Esophagus squamous epithelium (tissue), 5 donors: ENCODE measurements around the gene KCNK4. TPM values are rescaled to one million over a fixed set of nuclear protein-coding genes. Genes with fewer than 3 reads are reported as not detected.
A peak's percentile ranks its signal among the peaks of the same experiment; 100 is the strongest.

Experiments used
- DNase-seq: peaks from one replicate; lab custom pipeline; 2025; lab: John Stamatoyannopoulos, UW
- H3K27ac ChIP-seq, 4 donors: fragments of 200-600 bp; sonication (generic); one replicate each; pipeline ENCODE4 v1.5.1; 2016 to 2019; ENCODE audit warnings: mild to moderate bottlenecking in 1 of 4
- H3K27me3 ChIP-seq, 4 donors: fragments of 200-600 bp; sonication (generic); 1 replicate in 3 of 4; 2 replicates in 1 of 4; pipeline versions ENCODE4 v1.5.1 to v1.6.0; 2017 to 2021; ENCODE audit warnings: antibody characterized with exemption in 1 of 4
- H3K36me3 ChIP-seq, 3 donors: fragments of 200-600 bp; sonication (generic); one replicate each; pipeline ENCODE4 v1.5.1; 2016 to 2019
- H3K4me1 ChIP-seq, 3 donors: fragments of 200-600 bp; sonication (generic); one replicate each; pipeline ENCODE4 v1.5.1; 2017 to 2019
- H3K4me3 ChIP-seq, 4 donors: fragments of 200-600 bp; sonication (generic); 1 replicate in 3 of 4; 2 replicates in 1 of 4; pipeline ENCODE4 v1.5.1; 2016 to 2019; ENCODE audit warnings: mild to moderate bottlenecking in 2 of 4, moderate library complexity in 1 of 4
- H3K9me3 ChIP-seq, 3 donors: fragments of 200-600 bp; sonication (generic); one replicate each; pipeline ENCODE4 v1.5.1; 2016 to 2019
- POLR2A ChIP-seq, 4 donors: fragments of 450-650 bp; IDR thresholded peaks; one replicate each; pipeline ENCODE4 v1.6.1; 2017; ENCODE audit warnings: antibody characterized with exemption in 4 of 4, mild to moderate bottlenecking in 4 of 4, moderate library complexity in 3 of 4
- WGBS, 2 donors: methylation state at CpG; one replicate each; pipeline ENCODE4 v1.1.5; 2018; 5-methylcytosine and 5-hydroxymethylcytosine counted together
- intact Hi-C: fragments of 100-400 bp; cut with DNase I; formaldehyde crosslinking; loops from one replicate; pipeline ENCODE4 v1.15.0; 2022
- total RNA-seq, 4 donors: library from RNA; depleted of rRNA; stranded (reverse); fragments of >200 nt; gene quantifications; one replicate each; pipeline ENCODE4 v1.1.0, GENCODE V29; 2016
- TF ChIP-seq, protein P1 (sequence below), 6 experiments: fragments of 450-650 bp in 4 of 6; fragments of 200-600 bp in 2 of 6; sonication (generic) in 2 of 6; IDR thresholded peaks; one replicate each; pipeline ENCODE4 v1.5.1; 2016 to 2019; ENCODE audit warnings: antibody characterized with exemption in 6 of 6, mild to moderate bottlenecking in 4 of 6, moderate library complexity in 4 of 6
- donor health status: DM: yes; HTN: yes; CAD: no.

KCNK4 gene
- total RNA-seq, 4 donors from 2014 or later, result not detected

DNA sequence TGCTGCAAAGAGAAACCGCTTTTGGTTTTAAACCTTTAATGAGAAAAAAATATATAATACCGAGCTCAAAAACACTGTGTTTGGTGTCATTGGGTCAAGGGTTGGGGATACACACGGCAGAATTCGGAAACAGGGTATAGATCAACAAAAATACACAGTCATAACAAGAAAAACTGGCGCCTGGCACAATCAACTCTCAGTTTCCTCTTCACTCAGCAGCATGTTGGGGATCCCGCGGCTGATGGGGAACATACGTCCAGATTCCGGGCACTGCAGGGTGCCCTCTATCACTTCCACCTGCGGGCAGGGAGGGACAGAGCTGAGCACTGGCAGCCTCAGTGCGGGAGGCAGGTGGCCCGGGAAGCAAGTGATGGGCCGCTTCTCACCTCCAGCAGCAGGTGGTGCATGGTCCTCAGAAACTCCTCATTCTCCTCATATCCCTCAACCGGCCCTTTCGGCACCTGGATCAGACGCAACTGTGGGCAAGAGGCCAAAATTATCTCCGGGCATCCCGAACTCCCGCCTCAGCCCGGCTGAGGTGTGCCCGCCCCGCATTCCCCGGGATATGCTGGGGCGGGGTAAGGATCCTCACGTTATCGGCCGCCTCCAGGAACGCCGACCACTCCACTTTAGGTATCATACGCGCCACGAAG lies 25.7 kb downstream of the KCNK4 start:
- Histone ChIP-seq H3K36me3 (peaks cover 7 to 47% (median 26%) of the 10 kb centered on the region in 3 donors), H3K4me3 (peak overlapping the region; percentile 60 to 91 (median 82)), H3K27me3 (no peaks in the 10 kb centered on the region), H3K4me1 (peaks cover 49 to 87% (median 56%) of the 10 kb centered on the region in 3 donors), H3K27ac (peak overlapping the region; percentile 92 to 99 (median 98)), H3K9me3 (no peaks in the 10 kb centered on the region)
- WGBS, 2 donors, result 3 to 9% methylated on average over 15 to 20 of the region's 32 CpGs
- DNase-seq, result no peak
- intact Hi-C loops, result no loop called here
- TF ChIP-seq POLR2A (IDR thresholded peaks at IDR 0.05), result no peak
- TF ChIP-seq, protein P1, sequence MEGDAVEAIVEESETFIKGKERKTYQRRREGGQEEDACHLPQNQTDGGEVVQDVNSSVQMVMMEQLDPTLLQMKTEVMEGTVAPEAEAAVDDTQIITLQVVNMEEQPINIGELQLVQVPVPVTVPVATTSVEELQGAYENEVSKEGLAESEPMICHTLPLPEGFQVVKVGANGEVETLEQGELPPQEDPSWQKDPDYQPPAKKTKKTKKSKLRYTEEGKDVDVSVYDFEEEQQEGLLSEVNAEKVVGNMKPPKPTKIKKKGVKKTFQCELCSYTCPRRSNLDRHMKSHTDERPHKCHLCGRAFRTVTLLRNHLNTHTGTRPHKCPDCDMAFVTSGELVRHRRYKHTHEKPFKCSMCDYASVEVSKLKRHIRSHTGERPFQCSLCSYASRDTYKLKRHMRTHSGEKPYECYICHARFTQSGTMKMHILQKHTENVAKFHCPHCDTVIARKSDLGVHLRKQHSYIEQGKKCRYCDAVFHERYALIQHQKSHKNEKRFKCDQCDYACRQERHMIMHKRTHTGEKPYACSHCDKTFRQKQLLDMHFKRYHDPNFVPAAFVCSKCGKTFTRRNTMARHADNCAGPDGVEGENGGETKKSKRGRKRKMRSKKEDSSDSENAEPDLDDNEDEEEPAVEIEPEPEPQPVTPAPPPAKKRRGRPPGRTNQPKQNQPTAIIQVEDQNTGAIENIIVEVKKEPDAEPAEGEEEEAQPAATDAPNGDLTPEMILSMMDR (IDR thresholded peaks at IDR 0.05), result peak in 2 of 6 experiments; percentile 20 to 44

DNA sequence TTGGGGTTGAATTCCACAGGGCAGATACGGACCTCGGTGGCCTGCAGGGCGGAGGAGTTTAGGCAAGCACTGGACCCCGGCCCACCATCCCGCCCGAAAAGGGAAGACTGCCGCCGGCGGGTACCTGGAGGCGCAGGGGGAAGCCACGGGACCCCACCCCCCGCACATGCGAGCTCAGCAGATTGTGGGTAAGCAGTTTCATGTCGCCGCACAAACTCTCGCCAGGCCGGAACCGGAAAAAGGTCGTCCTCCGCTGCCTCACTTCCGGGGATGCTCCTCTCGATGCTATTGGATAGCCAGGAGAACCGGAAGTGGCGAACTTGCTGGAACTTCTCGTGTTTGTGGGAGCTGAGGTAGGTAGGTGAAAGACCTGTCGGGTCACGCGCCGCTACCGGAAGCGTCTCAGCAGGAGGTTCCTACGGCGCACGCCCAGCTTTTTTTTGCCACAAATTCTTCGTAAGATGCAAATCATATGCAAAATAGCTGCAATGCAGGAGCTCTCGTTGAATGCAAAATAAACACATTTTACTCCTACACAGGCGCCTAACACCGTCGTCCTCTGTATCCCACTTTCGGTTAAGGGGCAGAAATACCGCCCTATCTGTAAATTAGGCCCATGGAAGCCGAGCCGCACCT lies 26.3 kb downstream of the KCNK4 start, which contains the start of gene TRMT112:
Gene TRMT112 (minus strand): TSS at position 235 of the 636 bp plus-strand sequence. CDS start 33 bp downstream, at position 202.
- Histone ChIP-seq H3K4me3 (peak within 1 kb of the TSS; percentile 60 to 91 (median 82)), H3K27ac (peak within 1 kb of the TSS; percentile 92 to 99 (median 98)), H3K27me3 (no peaks in the 10 kb centered on the region), H3K4me1 (peaks cover 49 to 87% (median 54%) of the 10 kb centered on the region in 3 donors), H3K9me3 (no peaks in the 10 kb centered on the region), H3K36me3 (peaks cover 11 to 53% (median 26%) of the 10 kb centered on the region in 3 donors)
- intact Hi-C loops, result no loop called here
- 0% methylated on average over 15 to 34 of the region's 43 CpGs for WGBS, 2 donors
- TF ChIP-seq POLR2A (IDR thresholded peaks at IDR 0.05), result peak in 2 of 4 donors; percentile 80 to 86
- TF ChIP-seq, protein P1 (IDR thresholded peaks at IDR 0.05), result no peak
- peak; percentile 91 for DNase-seq

DNA sequence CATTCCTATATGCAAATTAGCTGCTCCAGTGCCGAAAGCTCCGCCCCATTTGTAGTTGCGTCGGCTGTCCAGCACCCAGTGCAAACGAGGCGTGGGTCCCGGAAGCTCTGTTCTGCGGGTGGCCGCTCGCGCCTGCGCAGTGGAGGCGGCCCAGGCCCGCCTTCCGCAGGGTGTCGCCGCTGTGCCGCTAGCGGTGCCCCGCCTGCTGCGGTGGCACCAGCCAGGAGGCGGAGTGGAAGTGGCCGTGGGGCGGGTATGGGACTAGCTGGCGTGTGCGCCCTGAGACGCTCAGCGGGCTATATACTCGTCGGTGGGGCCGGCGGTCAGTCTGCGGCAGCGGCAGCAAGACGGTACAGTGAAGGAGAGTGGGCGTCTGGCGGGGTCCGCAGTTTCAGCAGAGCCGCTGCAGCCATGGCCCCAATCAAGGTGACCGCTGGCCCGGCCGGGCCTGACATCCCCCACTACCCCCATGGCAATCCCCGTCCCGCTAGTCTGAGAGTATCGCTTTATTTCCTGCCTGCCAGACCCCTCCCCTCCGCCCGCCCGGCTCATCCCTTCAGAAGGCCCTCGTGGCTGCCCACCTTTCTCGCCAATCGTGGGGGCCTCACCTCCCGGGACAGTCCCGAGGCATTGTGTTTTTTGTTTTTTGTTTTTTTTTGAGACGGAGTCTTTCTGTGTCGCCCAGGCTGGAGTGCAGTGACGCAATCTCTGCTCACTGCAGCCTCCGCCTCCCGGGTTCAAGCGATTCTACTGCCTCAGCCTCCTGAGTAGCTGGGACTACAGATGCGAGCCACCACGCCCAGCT lies 27.1 kb downstream of the KCNK4 start, which contains the start of gene PRDX5:
Gene PRDX5 (plus strand): TSS at position 161 of the 805 bp plus-strand sequence. CDS start 95 bp downstream, at position 256.
- H3K36me3 ChIP-seq, result peaks cover 18 to 60% (median 28%) of the 10 kb centered on the region in 3 donors
- intact Hi-C loops, result no loop called here
- H3K4me3 ChIP-seq, result peak within 1 kb of the TSS; percentile 60 to 91 (median 82)
- DNase-seq, result peak; percentile 81
- H3K27ac ChIP-seq, result peak within 1 kb of the TSS; percentile 92 to 99 (median 98)
- peaks cover 43 to 87% (median 46%) of the 10 kb centered on the region in 3 donors for H3K4me1 ChIP-seq
- 0% methylated on average over 14 to 38 of the region's 61 CpGs for WGBS, 2 donors
- no peaks in the 10 kb centered on the region for H3K27me3 ChIP-seq
- peak in 3 of 4 donors; percentile 91 to 94 (median 92) for TF ChIP-seq POLR2A (IDR thresholded peaks at IDR 0.05)
- TF ChIP-seq, protein P1 (IDR thresholded peaks at IDR 0.05), result peak; percentile 34 to 94 (median 58)
- no peaks in the 10 kb centered on the region for H3K9me3 ChIP-seq

DNA sequence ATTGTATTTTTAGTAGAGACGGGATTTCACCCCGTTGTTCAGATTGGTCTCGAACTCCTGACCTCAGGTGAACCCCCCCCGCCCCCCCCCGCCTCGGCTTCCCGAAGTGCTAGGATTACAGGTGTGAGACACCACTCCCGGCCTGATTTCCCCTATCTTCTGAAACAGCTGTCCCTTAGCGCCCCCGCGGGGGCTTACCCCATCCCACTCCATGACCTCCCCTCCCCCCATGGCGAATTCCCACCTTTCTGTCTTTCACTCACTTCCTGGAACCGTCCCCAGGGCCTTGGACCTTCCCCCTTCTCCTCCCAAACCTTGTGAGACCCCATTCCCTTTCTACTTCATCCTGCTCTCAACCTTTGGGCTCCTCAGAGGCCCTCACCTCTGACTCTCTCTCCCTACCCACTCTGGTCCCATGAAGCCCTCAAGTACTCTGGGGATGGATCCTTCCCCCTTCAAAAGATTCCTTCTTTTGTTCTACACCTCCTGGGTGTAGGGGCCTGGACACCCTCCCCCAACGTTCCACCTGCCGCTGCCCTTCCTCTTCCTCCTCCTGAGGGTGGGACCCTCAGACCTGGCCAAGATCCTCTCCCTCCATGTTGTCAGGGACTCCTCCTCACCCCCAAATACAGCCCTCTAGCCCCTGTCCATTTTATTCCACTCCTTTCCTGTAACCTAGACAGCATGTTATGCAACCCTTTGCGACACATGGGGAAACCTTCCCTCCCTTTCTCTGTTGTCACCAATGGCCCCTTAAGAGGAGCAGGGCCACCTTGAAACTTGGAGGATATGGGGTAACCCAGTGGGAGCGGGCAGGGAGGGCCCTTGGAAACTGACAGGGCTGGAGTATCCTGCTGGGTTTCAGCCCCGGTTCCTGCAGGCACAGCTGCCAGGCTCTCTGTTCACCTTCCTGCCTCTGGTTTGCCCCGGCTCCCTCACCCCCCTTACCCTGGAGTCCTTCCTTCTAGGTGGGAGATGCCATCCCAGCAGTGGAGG lies 28.0 kb downstream of the KCNK4 start:
- TF ChIP-seq, protein P1 (IDR thresholded peaks at IDR 0.05), result no peak
- TF ChIP-seq POLR2A (IDR thresholded peaks at IDR 0.05), result no peak
- DNase-seq, result no peak
- Histone ChIP-seq H3K27ac (peak overlapping the region; percentile 92 to 99 (median 98)), H3K27me3 (no peaks in the 10 kb centered on the region), H3K4me3 (peak overlapping the region; percentile 60 to 91 (median 82)), H3K4me1 (peaks cover 38 to 87% (median 45%) of the 10 kb centered on the region in 3 donors), H3K36me3 (peaks cover 21 to 59% (median 27%) of the 10 kb centered on the region in 3 donors), H3K9me3 (no peaks in the 10 kb centered on the region)
- intact Hi-C loops, result no loop called here
- 17 to 20% methylated on average over 12 to 13 of the region's 19 CpGs for WGBS, 2 donors
